Measurements from ENCODE around the gene SHQ1.

Gene SHQ1

DNA sequence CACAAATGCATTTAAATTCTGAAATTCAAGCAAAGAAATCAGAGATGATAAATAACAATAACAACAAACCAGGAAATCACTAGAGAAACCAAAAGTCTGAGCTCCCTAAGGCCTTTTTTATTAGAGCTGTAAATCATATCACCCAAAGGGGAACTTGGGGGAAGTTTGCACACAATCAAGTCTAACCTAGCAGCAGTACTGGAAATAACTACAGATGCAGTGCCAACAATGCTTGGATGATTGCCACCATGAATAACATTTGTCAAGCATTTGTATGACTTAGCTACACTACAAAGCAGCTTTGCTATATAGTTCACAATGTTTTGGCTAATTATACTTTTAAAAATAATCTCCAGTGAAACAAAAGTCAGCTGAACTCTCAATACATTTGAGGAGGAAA lies 27.8 kb downstream of the SHQ1 start:
- Histone ChIP-seq H3K4me1 (ENCODE audit: insufficient read depth, low read length, poor library complexity, severe bottlenecking) (peaks cover 25% of the 10 kb centered on the region), H3K9me3 (ENCODE audit: insufficient read depth, low read depth, low read length) (no peaks in the 10 kb centered on the region), H4K20me1 (ENCODE audit: insufficient read depth, low read length, poor library complexity, severe bottlenecking) (peaks cover 5% of the 10 kb centered on the region), H3K36me3 (ENCODE audit: insufficient read depth, low read length) (peaks cover 23% of the 10 kb centered on the region; the same call in 1 of the 2 replicates), H3K4me2 (ENCODE audit: low read depth, low read length, poor library complexity, severe bottlenecking) (peak overlapping the region; percentile 46), H2AFZ (ENCODE audit: low read length) (no peak overlapping the region), H3K79me2 (ENCODE audit: insufficient read depth, low read length) (0 out of 2 replicates have a peak, but pooled peaks cover 9% of the 10 kb centered on the region), H3K27me3 (ENCODE audit: insufficient read depth, low read length, poor library complexity, severe bottlenecking) (no peaks in the 10 kb centered on the region), H3F3A (ENCODE audit: low read depth) (0 out of 2 replicates have a peak, but pooled peaks cover 4% of the 10 kb centered on the region), H3K9ac (ENCODE audit: low read depth, low read length, poor library complexity, severe bottlenecking) (no peak overlapping the region), H3K9me2 (replicated peaks; ENCODE audit: low read depth, low read length) (no peaks in the 10 kb centered on the region), H3K4me3 (ENCODE audit: low read length, poor library complexity, severe bottlenecking) (peak overlapping the region; percentile 23)
- TF ChIP-seq EZH2phosphoT487 (IDR thresholded peaks at IDR 0.05; ENCODE audit: borderline replicate concordance): no peak
- TF ChIP-seq, protein P1, sequence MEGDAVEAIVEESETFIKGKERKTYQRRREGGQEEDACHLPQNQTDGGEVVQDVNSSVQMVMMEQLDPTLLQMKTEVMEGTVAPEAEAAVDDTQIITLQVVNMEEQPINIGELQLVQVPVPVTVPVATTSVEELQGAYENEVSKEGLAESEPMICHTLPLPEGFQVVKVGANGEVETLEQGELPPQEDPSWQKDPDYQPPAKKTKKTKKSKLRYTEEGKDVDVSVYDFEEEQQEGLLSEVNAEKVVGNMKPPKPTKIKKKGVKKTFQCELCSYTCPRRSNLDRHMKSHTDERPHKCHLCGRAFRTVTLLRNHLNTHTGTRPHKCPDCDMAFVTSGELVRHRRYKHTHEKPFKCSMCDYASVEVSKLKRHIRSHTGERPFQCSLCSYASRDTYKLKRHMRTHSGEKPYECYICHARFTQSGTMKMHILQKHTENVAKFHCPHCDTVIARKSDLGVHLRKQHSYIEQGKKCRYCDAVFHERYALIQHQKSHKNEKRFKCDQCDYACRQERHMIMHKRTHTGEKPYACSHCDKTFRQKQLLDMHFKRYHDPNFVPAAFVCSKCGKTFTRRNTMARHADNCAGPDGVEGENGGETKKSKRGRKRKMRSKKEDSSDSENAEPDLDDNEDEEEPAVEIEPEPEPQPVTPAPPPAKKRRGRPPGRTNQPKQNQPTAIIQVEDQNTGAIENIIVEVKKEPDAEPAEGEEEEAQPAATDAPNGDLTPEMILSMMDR (conservative IDR thresholded peaks at IDR 0.05; ENCODE audit: low read length): no peak

DNA sequence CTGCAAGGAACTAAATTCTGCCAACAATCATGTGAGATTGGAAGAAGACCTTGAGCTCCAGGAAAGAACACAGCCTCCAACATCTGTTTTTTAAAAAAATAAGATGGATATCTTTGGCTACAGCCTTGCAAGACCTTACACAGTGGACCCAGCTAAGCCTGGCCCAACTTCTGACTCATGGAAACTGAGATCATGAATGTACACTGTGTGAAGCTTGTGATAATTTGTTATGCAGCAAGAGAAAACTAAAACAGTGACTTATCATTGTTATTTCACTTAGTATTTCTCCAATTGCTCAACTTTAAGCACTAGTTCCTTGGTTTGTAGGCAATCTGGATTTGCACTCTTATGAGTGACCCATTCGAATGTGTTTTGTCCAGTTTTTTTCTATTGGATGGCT lies 29.3 kb downstream of the SHQ1 start:
- H3K4me2 ChIP-seq (ENCODE audit: low read depth, low read length, poor library complexity, severe bottlenecking): no peak overlapping the region
- peaks cover 36% of the 10 kb centered on the region; the same call in 1 of the 2 replicates for H3K36me3 ChIP-seq (ENCODE audit: insufficient read depth, low read length)
- H3K79me2 ChIP-seq (ENCODE audit: insufficient read depth, low read length): 0 out of 2 replicates have a peak, but pooled peaks cover 9% of the 10 kb centered on the region
- H3F3A ChIP-seq (ENCODE audit: low read depth): 0 out of 2 replicates have a peak, but pooled peaks cover 4% of the 10 kb centered on the region
- H3K9me2 ChIP-seq (replicated peaks; ENCODE audit: low read depth, low read length): no peaks in the 10 kb centered on the region
- H4K20me1 ChIP-seq (ENCODE audit: insufficient read depth, low read length, poor library complexity, severe bottlenecking): peaks cover 5% of the 10 kb centered on the region
- no peak for TF ChIP-seq EZH2phosphoT487 (IDR thresholded peaks at IDR 0.05; ENCODE audit: borderline replicate concordance)
- TF ChIP-seq, protein P1 (conservative IDR thresholded peaks at IDR 0.05; ENCODE audit: low read length): no peak
- H2AFZ ChIP-seq (ENCODE audit: low read length): no peak overlapping the region
- no peaks in the 10 kb centered on the region for H3K27me3 ChIP-seq (ENCODE audit: insufficient read depth, low read length, poor library complexity, severe bottlenecking)
- H3K4me3 ChIP-seq (ENCODE audit: low read length, poor library complexity, severe bottlenecking): no peak overlapping the region
- peaks cover 25% of the 10 kb centered on the region for H3K4me1 ChIP-seq (ENCODE audit: insufficient read depth, low read length, poor library complexity, severe bottlenecking)
- no peaks in the 10 kb centered on the region for H3K9me3 ChIP-seq (ENCODE audit: insufficient read depth, low read depth, low read length)
- H3K9ac ChIP-seq (ENCODE audit: low read depth, low read length, poor library complexity, severe bottlenecking): no peak overlapping the region

DNA sequence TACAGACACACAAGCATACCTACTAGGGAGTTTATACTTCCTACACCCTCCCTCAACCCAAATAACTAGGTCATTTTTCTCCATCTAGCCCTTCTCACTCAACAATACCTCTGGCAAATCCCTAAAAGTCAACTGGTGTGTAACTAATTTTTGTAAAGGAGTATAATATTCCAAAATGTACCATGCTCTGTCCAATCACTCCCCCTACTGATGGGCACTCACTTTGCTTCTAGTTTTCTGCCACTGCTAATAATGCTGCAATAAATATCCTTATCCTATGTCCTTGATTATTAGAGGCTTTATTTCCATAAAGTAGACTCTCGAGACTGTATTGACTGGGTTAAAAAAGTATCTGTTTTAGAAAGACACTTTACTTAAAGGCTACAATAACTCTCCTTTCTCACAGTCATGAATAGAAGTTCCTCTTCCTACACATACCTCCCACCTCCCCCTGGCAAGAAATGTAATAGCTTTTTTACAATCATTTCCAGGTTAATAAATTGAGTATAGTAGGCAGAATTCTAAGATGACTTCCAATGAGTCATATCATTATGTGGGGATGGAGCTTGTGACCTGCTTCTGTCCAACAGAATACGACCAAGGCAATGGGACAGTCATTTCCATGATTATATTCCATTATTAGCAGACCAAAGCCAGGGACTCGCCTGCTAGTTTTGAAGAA lies 30.0 kb downstream of the SHQ1 start:
- no peak overlapping the region for H2AFZ ChIP-seq (ENCODE audit: low read length)
- peaks cover 25% of the 10 kb centered on the region for H3K4me1 ChIP-seq (ENCODE audit: insufficient read depth, low read length, poor library complexity, severe bottlenecking)
- TF ChIP-seq EZH2phosphoT487 (IDR thresholded peaks at IDR 0.05; ENCODE audit: borderline replicate concordance): no peak
- TF ChIP-seq, protein P1 (conservative IDR thresholded peaks at IDR 0.05; ENCODE audit: low read length): peak; percentile 94
- H3K9me2 ChIP-seq (replicated peaks; ENCODE audit: low read depth, low read length): no peaks in the 10 kb centered on the region
- no peak overlapping the region for H3K4me3 ChIP-seq (ENCODE audit: low read length, poor library complexity, severe bottlenecking)
- H3F3A ChIP-seq (ENCODE audit: low read depth): 0 out of 2 replicates have a peak, but pooled peaks cover 4% of the 10 kb centered on the region
- 0 out of 2 replicates have a peak, but pooled peaks cover 9% of the 10 kb centered on the region for H3K79me2 ChIP-seq (ENCODE audit: insufficient read depth, low read length)
- no peaks in the 10 kb centered on the region for H3K9me3 ChIP-seq (ENCODE audit: insufficient read depth, low read depth, low read length)
- peaks cover 34% of the 10 kb centered on the region; the same call in 1 of the 2 replicates for H3K36me3 ChIP-seq (ENCODE audit: insufficient read depth, low read length)
- no peaks in the 10 kb centered on the region for H3K27me3 ChIP-seq (ENCODE audit: insufficient read depth, low read length, poor library complexity, severe bottlenecking)
- no peak overlapping the region for H3K4me2 ChIP-seq (ENCODE audit: low read depth, low read length, poor library complexity, severe bottlenecking)
- H3K9ac ChIP-seq (ENCODE audit: low read depth, low read length, poor library complexity, severe bottlenecking): no peak overlapping the region
- H4K20me1 ChIP-seq (ENCODE audit: insufficient read depth, low read length, poor library complexity, severe bottlenecking): peaks cover 5% of the 10 kb centered on the region

Data from Loucy (cell line).